GM11168 (cell line): ENCODE results near the gene REN.

ENCODE experiments used
- in situ Hi-C: fragments of 300-500 bp; cut with MboI; formaldehyde crosslinking; loops from one replicate; pipeline ENCODE4 v1.12.0; 2022; ENCODE audit warnings: low sequenced_read_pairs; ENCODE audit not compliant: unreplicated experiment

Gene REN

GRCh38 chr1:204157962-204158361 lies 8.2 kb downstream of the REN start:
- in situ Hi-C loops = no loop called here

- in situ Hi-C loops = no loop called here
Observed at GRCh38 chr1:204155881-204156280, 10.3 kb downstream of the REN start.

GRCh38 chr1:204154568-204155255 lies 11.4 kb downstream of the REN start:
- in situ Hi-C loops = no loop called here

- in situ Hi-C loops = no loop called here
Observed at GRCh38 chr1:204153667-204154066, 12.5 kb downstream of the REN start.

- in situ Hi-C loops = no loop called here
Observed at GRCh38 chr1:204152310-204153044, 13.7 kb downstream of the REN start.

GRCh38 chr1:204151552-204152309 lies 14.4 kb downstream of the REN start, which contains the start of gene ETNK2:
Gene ETNK2 (minus strand): TSS chr1:204152044. CDS start chr1:204151852, 192 bp downstream.
- in situ Hi-C loops = no loop called here

GRCh38 chr1:204150702-204151551 lies 15.2 kb downstream of the REN start:
- in situ Hi-C loops = no loop called here

GRCh38 chr1:204149635-204150565 lies 16.2 kb downstream of the REN start:
- in situ Hi-C loops = no loop called here

GRCh38 chr1:204149107-204149506 lies 17.0 kb downstream of the REN start:
- in situ Hi-C loops = no loop called here

GRCh38 chr1:204147406-204148383 lies 18.4 kb downstream of the REN start:
- in situ Hi-C loops = no loop called here

GRCh38 chr1:204146965-204147364 lies 19.2 kb downstream of the REN start:
- in situ Hi-C loops = no loop called here

GRCh38 chr1:204146309-204146708 lies 19.8 kb downstream of the REN start:
- in situ Hi-C loops = no loop called here

- in situ Hi-C loops = no loop called here
Observed at GRCh38 chr1:204145033-204145504, 21.1 kb downstream of the REN start.

GRCh38 chr1:204143276-204144041 lies 22.7 kb downstream of the REN start:
- in situ Hi-C loops = no loop called here

GRCh38 chr1:204142032-204142974 lies 23.8 kb downstream of the REN start:
- in situ Hi-C loops = no loop called here

GRCh38 chr1:204141131-204141530 lies 25.0 kb downstream of the REN start:
- in situ Hi-C loops = no loop called here
